HG03108 (cell line): ENCODE measurements around the gene WSCD1.

Experiments used
- ATAC-seq: cut with Tn5 transposase; IDR thresholded peaks from one replicate; pipeline ENCODE4 v1.9.1; 2021; ENCODE audit warnings: moderate library complexity; ENCODE audit not compliant: unreplicated experiment

The WSCD1 gene

GRCh38 chr17:6084311-6085161 is 14.4 kb downstream of the WSCD1 start:
- no peak for ATAC-seq

- ATAC-seq: no peak
Observed at GRCh38 chr17:6085812-6086211, 15.6 kb downstream of the WSCD1 start.

- ATAC-seq: no peak
Observed at GRCh38 chr17:6086603-6087400, 16.6 kb downstream of the WSCD1 start.

GRCh38 chr17:6088141-6088540 is 18.0 kb downstream of the WSCD1 start:
- ATAC-seq: no peak

- no peak for ATAC-seq
Observed at GRCh38 chr17:6090253-6090652, 20.1 kb downstream of the WSCD1 start.

- no peak for ATAC-seq
Observed at GRCh38 chr17:6092182-6092902, 22.2 kb downstream of the WSCD1 start.

- no peak for ATAC-seq
Observed at GRCh38 chr17:6092903-6093468, 22.8 kb downstream of the WSCD1 start.

- no peak for ATAC-seq
Observed at GRCh38 chr17:6094453-6094852, 24.3 kb downstream of the WSCD1 start.

- no peak for ATAC-seq
Observed at GRCh38 chr17:6094926-6095325, 24.7 kb downstream of the WSCD1 start.

- no peak for ATAC-seq
Observed at GRCh38 chr17:6095501-6095900, 25.3 kb downstream of the WSCD1 start.

- no peak for ATAC-seq
Observed at GRCh38 chr17:6096201-6097004, 26.2 kb downstream of the WSCD1 start.

- ATAC-seq: no peak
Observed at GRCh38 chr17:6097005-6097279, 26.8 kb downstream of the WSCD1 start.

- no peak for ATAC-seq
Observed at GRCh38 chr17:6098050-6098822, 28.1 kb downstream of the WSCD1 start.

GRCh38 chr17:6098823-6099180 is 28.6 kb downstream of the WSCD1 start:
- no peak for ATAC-seq

- ATAC-seq: no peak
Observed at GRCh38 chr17:6099492-6099891, 29.3 kb downstream of the WSCD1 start.

GRCh38 chr17:6100146-6100545 is 30.0 kb downstream of the WSCD1 start:
- ATAC-seq: no peak

- no peak for ATAC-seq
Observed at GRCh38 chr17:6100891-6101500, 30.8 kb downstream of the WSCD1 start.

GRCh38 chr17:6101706-6102105 is 31.5 kb downstream of the WSCD1 start:
- ATAC-seq: no peak

- no peak for ATAC-seq
Observed at GRCh38 chr17:6102615-6103014, 32.4 kb downstream of the WSCD1 start.
